ENCODE measurements around the gene LRMDA. TPM values are rescaled to one million over a fixed set of nuclear protein-coding genes. Genes with fewer than 3 reads are reported as not detected.

LRMDA gene
- total RNA-seq, 2 donors from 2014 or later = 14.4 to 18.0 TPM

GRCh38 chr10:75655791-75656451 is 224.5 kb downstream of the LRMDA start:
- intact Hi-C loops (cut with DNase I) = loop anchor here (10.0 kb wide), 1 partner anchor 251 kb away; the partner anchor contains the start of gene ZNF503 (in 2 of the 2)
- DNase-seq (ENCODE audit: low spot score) = no peak

- intact Hi-C loops (cut with DNase I) = loop anchor here (10.0 kb wide), 1 partner anchor 253 kb away; the partner anchor contains the start of gene ZNF503 (in 2 of the 2)
- DNase-seq (ENCODE audit: low spot score) = no peak
Observed at GRCh38 chr10:75657351-75657750, 225.9 kb downstream of the LRMDA start.

GRCh38 chr10:75658036-75658435 is 226.6 kb downstream of the LRMDA start:
- intact Hi-C loops (cut with DNase I) = loop anchor here (10.0 kb wide), 1 partner anchor 253 kb away; the partner anchor contains the start of gene ZNF503 (in 2 of the 2)
- DNase-seq (ENCODE audit: low spot score) = no peak

GRCh38 chr10:75658496-75658895 is 227.1 kb downstream of the LRMDA start:
- intact Hi-C loops (cut with DNase I) = loop anchor here (10.0 kb wide), 1 partner anchor 254 kb away; the partner anchor contains the start of gene ZNF503 (in 2 of the 2)
- no peak for DNase-seq (ENCODE audit: low spot score)

- intact Hi-C loops (cut with DNase I) = loop anchor here (10.0 kb wide), 1 partner anchor 254 kb away; the partner anchor contains the start of gene ZNF503 (in 2 of the 2)
Observed at GRCh38 chr10:75658915-75659314, 227.5 kb downstream of the LRMDA start.

GRCh38 chr10:75660823-75661222 is 229.4 kb downstream of the LRMDA start:
- intact Hi-C loops (cut with DNase I) = loop anchor here (1.0 to 10.0 kb wide), 2 partner anchors 30 to 114 kb away; no protein-coding TSS in a partner anchor
- no peak for DNase-seq (ENCODE audit: low spot score)

More at GRCh38 chr10:75658915-75659314, 227.5 kb downstream of the LRMDA start:
- no peak for DNase-seq (ENCODE audit: low spot score)

- intact Hi-C loops (cut with DNase I) = loop anchor here in 1 of 2 donors (10.0 kb wide), 1 partner anchor 112 kb away; no protein-coding TSS in a partner anchor
Observed at GRCh38 chr10:75662715-75663114, 231.3 kb downstream of the LRMDA start.

GRCh38 chr10:75663947-75664664 is 232.7 kb downstream of the LRMDA start:
- DNase-seq (ENCODE audit: low spot score) = no peak
- intact Hi-C loops (cut with DNase I) = loop anchor here in 1 of 2 donors (10.0 kb wide), 1 partner anchor 111 kb away; no protein-coding TSS in a partner anchor

More at GRCh38 chr10:75662715-75663114, 231.3 kb downstream of the LRMDA start:
- no peak for DNase-seq (ENCODE audit: low spot score)

GRCh38 chr10:75664968-75665367 is 233.5 kb downstream of the LRMDA start:
- intact Hi-C loops (cut with DNase I) = loop anchor here in 1 of 2 donors (10.0 kb wide), 1 partner anchor 110 kb away; no protein-coding TSS in a partner anchor
- no peak for DNase-seq (ENCODE audit: low spot score)

GRCh38 chr10:75665707-75666106 is 234.3 kb downstream of the LRMDA start:
- intact Hi-C loops (cut with DNase I) = loop anchor here in 1 of 2 donors (10.0 kb wide), 1 partner anchor 109 kb away; no protein-coding TSS in a partner anchor
- no peak for DNase-seq (ENCODE audit: low spot score)

- intact Hi-C loops (cut with DNase I) = no loop called here
- no peak for DNase-seq (ENCODE audit: low spot score)
Observed at GRCh38 chr10:75672111-75672671, 240.8 kb downstream of the LRMDA start.

GRCh38 chr10:75672842-75673241 is 241.4 kb downstream of the LRMDA start:
- intact Hi-C loops (cut with DNase I) = no loop called here
- DNase-seq (ENCODE audit: low spot score) = no peak

GRCh38 chr10:75677541-75677940 is 246.1 kb downstream of the LRMDA start:
- intact Hi-C loops (cut with DNase I) = no loop called here
- DNase-seq (ENCODE audit: low spot score) = no peak

GRCh38 chr10:75678527-75678926 is 247.1 kb downstream of the LRMDA start:
- intact Hi-C loops (cut with DNase I) = no loop called here
- DNase-seq (ENCODE audit: low spot score) = no peak

GRCh38 chr10:75679536-75679935 is 248.1 kb downstream of the LRMDA start:
- no peak for DNase-seq (ENCODE audit: low spot score)
- intact Hi-C loops (cut with DNase I) = no loop called here

- DNase-seq (ENCODE audit: low spot score) = no peak
- intact Hi-C loops (cut with DNase I) = no loop called here
Observed at GRCh38 chr10:75681334-75681733, 249.9 kb downstream of the LRMDA start.

GRCh38 chr10:75682649-75683557 is 251.5 kb downstream of the LRMDA start:
- DNase-seq (ENCODE audit: low spot score) = no peak
- intact Hi-C loops (cut with DNase I) = no loop called here

GRCh38 chr10:75685187-75685586 is 253.8 kb downstream of the LRMDA start:
- intact Hi-C loops (cut with DNase I) = loop anchor here in 1 of 2 donors (5.0 kb wide), 1 partner anchor 1078 kb away; no protein-coding TSS in a partner anchor
- DNase-seq (ENCODE audit: low spot score) = no peak

Data from posterior vena cava (tissue), 2 donors.